GM19452 (cell line): Measurements from ENCODE around the gene HNRNPLL.

Experiments
- ATAC-seq: cut with Tn5 transposase; IDR thresholded peaks from one replicate; pipeline ENCODE4 v1.9.1; 2021; ENCODE audit not compliant: unreplicated experiment

The HNRNPLL gene

GRCh38 chr2:38533757-38534545, 68.8 kb downstream of the HNRNPLL start:
- no peak for ATAC-seq

- peak; percentile 97 for ATAC-seq
Measured at GRCh38 chr2:38533180-38533579, 69.5 kb downstream of the HNRNPLL start.

GRCh38 chr2:38532366-38532765, 70.4 kb downstream of the HNRNPLL start:
- no peak for ATAC-seq

- ATAC-seq, result no peak
Measured at GRCh38 chr2:38529208-38529607, 73.5 kb downstream of the HNRNPLL start.

- no peak for ATAC-seq
Measured at GRCh38 chr2:38528534-38528933, 74.2 kb downstream of the HNRNPLL start.

- ATAC-seq, result no peak
Measured at GRCh38 chr2:38528008-38528442, 74.7 kb downstream of the HNRNPLL start.

GRCh38 chr2:38527338-38528007, 75.3 kb downstream of the HNRNPLL start:
- no peak for ATAC-seq

GRCh38 chr2:38526195-38526594, 76.5 kb downstream of the HNRNPLL start:
- ATAC-seq, result no peak

- no peak for ATAC-seq
Measured at GRCh38 chr2:38524580-38524979, 78.1 kb downstream of the HNRNPLL start.

- no peak for ATAC-seq
Measured at GRCh38 chr2:38523728-38524437, 78.8 kb downstream of the HNRNPLL start.

- ATAC-seq, result no peak
Measured at GRCh38 chr2:38522754-38523349, 79.9 kb downstream of the HNRNPLL start.

- no peak for ATAC-seq
Measured at GRCh38 chr2:38521835-38522234, 80.9 kb downstream of the HNRNPLL start.

- no peak for ATAC-seq
Measured at GRCh38 chr2:38517284-38517683, 85.4 kb downstream of the HNRNPLL start.

- no peak for ATAC-seq
Measured at GRCh38 chr2:38516526-38516925, 86.2 kb downstream of the HNRNPLL start.

GRCh38 chr2:38516122-38516521, 86.6 kb downstream of the HNRNPLL start:
- ATAC-seq, result no peak

GRCh38 chr2:38515155-38516074, 87.3 kb downstream of the HNRNPLL start:
- no peak for ATAC-seq

- no peak for ATAC-seq
Measured at GRCh38 chr2:38514603-38515154, 88.0 kb downstream of the HNRNPLL start.

- ATAC-seq, result no peak
Measured at GRCh38 chr2:38512211-38512610, 90.5 kb downstream of the HNRNPLL start.
